AG10803 (cell line): ENCODE measurements around the gene ATRN.

ENCODE experiments used
- DNase-seq: peaks from one replicate; pipeline ENCODE4 v3.0.0; 2010; ENCODE audit warnings: low read depth
- H3K4me3 ChIP-seq: 2 replicates; pipeline ENCODE4 v1.5.1; 2011; ENCODE audit warnings: mild to moderate bottlenecking, low read length, control low read depth
- TF ChIP-seq, protein P1 (sequence below): conservative IDR thresholded peaks from 2 replicates; pipeline ENCODE4 v1.5.1; 2011; ENCODE audit warnings: mild to moderate bottlenecking, low read length, control low read depth, inconsistent platforms

Gene ATRN

DNA sequence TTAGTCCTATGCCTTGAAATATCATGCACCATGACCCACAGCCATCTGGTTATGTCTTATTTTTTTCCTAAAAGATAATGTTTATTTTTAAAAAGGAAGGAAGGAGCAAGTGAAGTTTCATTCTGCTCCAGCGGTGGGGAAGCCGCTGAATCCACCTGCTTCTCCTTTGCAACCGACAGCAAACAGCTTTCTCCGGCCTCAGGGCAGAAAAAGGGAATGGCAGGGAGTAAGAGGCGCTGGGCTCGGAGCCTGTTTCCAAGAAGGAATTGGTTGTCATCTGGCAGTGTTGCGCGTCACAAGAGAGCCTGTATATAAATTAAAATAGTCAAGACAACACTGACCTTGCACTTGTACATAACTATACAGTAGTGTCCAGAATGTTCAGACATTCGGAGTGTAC lies 178.1 kb downstream of the ATRN start:
- no peak overlapping the region for H3K4me3 ChIP-seq
- TF ChIP-seq, protein P1, sequence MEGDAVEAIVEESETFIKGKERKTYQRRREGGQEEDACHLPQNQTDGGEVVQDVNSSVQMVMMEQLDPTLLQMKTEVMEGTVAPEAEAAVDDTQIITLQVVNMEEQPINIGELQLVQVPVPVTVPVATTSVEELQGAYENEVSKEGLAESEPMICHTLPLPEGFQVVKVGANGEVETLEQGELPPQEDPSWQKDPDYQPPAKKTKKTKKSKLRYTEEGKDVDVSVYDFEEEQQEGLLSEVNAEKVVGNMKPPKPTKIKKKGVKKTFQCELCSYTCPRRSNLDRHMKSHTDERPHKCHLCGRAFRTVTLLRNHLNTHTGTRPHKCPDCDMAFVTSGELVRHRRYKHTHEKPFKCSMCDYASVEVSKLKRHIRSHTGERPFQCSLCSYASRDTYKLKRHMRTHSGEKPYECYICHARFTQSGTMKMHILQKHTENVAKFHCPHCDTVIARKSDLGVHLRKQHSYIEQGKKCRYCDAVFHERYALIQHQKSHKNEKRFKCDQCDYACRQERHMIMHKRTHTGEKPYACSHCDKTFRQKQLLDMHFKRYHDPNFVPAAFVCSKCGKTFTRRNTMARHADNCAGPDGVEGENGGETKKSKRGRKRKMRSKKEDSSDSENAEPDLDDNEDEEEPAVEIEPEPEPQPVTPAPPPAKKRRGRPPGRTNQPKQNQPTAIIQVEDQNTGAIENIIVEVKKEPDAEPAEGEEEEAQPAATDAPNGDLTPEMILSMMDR: no peak
- DNase-seq: no peak

DNA sequence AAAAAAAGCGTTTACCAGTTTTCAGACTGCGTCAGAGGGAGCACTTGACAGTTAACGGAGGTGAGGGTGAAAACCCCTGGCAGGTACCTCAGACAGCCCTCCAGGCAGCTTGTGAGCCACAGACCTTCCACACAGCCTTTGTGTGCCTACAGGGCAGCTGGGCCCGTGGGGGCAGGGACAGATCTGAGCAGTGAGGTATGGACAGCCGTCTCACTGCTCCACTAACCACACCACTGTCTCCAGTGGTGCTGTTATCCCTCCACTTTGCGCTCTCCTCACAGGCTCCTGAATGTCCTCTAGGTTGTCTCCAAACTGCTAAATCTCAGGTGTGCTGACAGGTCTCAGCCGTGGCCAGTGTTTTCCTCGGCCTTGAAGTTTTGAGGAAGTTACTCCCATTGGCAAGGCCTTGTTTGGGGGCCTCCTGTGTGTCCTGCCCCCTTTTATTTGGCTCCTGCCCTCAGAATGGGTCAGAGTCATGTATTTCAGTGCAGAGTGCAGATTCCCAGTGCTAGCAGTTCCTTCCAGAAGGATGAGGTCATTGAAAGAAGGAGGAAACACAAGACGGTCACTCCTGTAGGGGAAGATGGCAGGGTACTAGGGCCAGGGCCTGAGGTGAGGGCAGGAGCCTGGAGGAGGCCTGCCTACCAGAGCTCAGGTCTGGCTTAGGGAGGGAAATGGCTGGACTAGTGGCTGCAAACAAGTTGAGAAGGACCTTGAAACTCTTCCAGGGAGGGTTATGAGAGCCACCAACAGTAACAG lies 180.6 kb downstream of the ATRN start:
- no peak for DNase-seq
- TF ChIP-seq, protein P1: no peak
- no peak overlapping the region for H3K4me3 ChIP-seq

DNA sequence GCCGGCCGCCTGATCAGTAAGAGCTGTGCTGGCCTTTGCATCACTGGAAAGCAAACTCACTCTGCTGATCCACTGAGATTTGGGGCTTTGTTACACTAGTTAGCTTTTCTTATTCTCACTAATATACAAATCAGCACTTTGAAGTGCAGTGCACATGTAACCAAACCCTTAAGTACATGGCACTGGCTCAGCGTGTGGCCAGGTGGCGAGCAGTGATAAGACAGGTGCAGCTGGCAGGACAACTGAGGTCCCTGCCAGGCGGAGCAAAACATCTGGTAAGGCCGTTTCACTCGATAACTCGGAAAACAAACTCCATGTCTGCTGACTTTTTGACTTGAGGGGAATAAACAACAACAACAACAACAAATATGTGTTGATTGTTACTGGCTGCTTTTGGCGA lies 181.4 kb downstream of the ATRN start:
- no peak for DNase-seq
- TF ChIP-seq, protein P1: no peak
- H3K4me3 ChIP-seq: no peak overlapping the region

DNA sequence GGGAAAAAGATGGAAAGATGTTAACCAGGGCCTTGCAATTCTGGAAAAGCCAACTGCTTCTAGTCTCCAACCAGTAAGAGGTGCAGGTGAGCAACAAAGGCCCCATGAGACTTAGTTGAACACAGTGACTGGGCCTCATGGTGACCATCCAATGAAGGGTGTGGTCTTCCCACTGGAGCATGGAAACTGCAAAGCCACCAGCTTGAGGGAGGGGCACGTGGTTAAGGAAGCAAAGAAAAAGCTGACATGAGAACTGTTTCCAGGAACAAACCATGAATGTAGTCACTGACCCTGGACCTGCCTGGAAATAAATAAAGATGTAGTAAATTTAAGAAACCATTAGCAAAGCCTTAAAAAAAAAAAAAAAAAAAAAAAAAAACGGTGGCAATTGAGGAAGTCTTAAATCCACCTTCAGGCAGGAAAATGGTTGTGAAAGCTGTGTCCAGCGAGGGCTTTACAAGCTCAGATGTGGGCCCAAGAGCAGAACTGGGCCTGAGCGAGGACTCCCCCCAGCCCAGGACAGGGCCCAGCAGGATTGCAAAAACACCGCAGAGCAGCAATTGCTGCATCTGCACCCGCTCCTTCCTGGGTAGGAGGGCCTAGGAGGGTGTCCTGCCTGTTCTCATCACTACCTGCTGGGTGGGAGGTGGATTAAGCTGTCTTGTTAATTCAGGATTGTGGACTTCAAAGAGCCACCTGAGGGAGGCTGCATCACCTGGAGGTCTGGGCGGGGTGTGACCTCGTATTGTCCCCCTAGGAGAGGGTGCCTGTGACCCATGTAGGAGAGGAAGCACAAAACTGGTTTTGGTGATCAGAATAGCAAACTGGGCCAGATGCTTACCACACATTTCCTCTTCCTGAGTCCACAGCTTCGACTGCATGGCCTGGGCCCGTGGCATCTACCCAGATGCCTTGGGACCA lies 182.1 kb downstream of the ATRN start:
- TF ChIP-seq, protein P1: no peak
- no peak for DNase-seq
- H3K4me3 ChIP-seq: no peak overlapping the region

DNA sequence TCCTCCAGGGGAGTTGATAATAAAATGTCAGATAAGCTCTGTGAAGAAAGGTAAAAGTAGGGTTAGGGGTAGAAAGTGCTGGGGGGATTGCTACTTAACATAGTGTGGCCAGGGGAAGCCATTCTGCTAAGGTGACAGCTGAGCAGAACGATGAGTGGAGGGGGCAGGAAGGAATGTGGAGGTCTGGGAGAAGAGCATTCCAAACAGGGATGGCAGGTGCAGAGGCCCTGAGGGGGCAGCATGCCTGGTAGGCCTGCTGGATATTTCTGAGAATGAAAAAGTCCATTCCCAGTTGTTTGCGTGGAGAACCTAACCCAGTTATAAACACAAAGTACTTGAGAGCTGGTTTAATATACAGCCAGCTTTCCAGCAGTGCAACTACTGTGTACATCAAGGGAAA lies 183.1 kb downstream of the ATRN start:
- no peak overlapping the region for H3K4me3 ChIP-seq
- no peak for DNase-seq
- TF ChIP-seq, protein P1: no peak

DNA sequence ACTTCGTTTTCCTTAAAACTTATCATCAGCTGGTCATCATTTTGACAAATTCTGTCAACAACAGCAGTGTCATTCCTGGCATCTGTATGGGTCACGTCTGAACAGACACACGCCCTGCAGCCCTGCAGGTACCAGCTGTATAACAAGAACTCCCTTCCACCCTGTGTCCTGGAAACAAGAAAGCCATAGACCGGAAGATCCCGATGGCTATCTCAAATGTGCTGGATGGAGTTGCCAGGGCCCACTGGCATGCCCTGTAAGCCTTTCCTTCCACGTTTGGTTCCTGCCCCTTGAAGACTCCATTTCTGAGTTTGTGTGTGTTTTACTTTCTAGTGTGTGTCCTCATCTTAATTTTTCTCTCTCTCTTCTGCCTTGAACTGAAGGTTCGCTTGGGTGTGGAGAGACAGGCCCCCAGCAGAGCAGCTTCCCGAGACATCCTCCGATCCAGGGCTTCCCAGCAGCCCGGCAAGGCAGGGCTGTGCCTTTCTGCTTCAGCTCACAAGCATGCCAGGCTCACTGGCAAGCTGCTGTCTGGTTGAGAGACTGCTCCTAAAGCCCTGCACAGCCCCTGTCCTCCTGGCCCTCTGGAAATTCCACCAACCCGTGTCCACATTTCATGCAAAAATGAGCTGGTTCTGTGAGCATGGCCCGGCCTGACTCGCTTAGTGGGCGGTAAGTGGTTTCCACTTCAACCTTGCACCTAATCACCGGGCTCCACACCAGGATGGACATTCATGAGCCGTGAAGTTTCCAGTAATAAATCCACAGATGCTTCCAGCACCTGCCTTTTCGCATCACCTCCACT lies 183.7 kb downstream of the ATRN start:
- TF ChIP-seq, protein P1: no peak
- no peak overlapping the region for H3K4me3 ChIP-seq
- DNase-seq: no peak
